Measurements from ENCODE around the gene MED6.

The MED6 gene

GRCh38 chr14:70585231-70585630 is 15.2 kb downstream of the MED6 start:
- Histone ChIP-seq H4K91ac (ENCODE audit: low read depth, low read length) (no peak overlapping the region), H4K12ac (ENCODE audit: low read depth, low read length) (no peak overlapping the region), H3K79me1 (ENCODE audit: low read length) (no peaks in the 10 kb centered on the region), H3K14ac (ENCODE audit: low read length) (no peak overlapping the region), H3K4me2 (ENCODE audit: low read length) (no peak overlapping the region), H2BK5ac (ENCODE audit: low read depth, low read length, poor library complexity) (no peak overlapping the region), H3K27me3 (ENCODE audit: insufficient read depth, low read length) (no peaks in the 10 kb centered on the region), H3K4ac (ENCODE audit: low read depth, low read length) (no peak overlapping the region), H3K4me1 (ENCODE audit: control insufficient read depth in 1 of 2, insufficient read depth in 2 of 2, low read length in 2 of 2) (no peaks in the 10 kb centered on the region), H2AFZ (ENCODE audit: insufficient read depth, low read length, poor library complexity) (no peak overlapping the region), H3K36me3 (ENCODE audit: control insufficient read depth in 1 of 2, insufficient read depth in 2 of 2, low read length in 2 of 2) (peaks cover 6 to 20% of the 10 kb centered on the region in 2 experiments), H3K9ac (ENCODE audit: low read length) (no peak overlapping the region), H2BK120ac (ENCODE audit: insufficient read depth, low read length, poor library complexity) (no peak overlapping the region), H3K9me3 (ENCODE audit: insufficient read depth, low read depth, low read length) (no peaks in the 10 kb centered on the region), H3K79me2 (ENCODE audit: control insufficient read depth, insufficient read depth, low read length, poor library complexity) (no peaks in the 10 kb centered on the region), H3K4me3 (ENCODE audit: low read depth, low read length) (no peak overlapping the region), H3K27ac (ENCODE audit: low read depth, low read length) (no peak overlapping the region), H3K23ac (ENCODE audit: low read length) (no peak overlapping the region), H2AK5ac (ENCODE audit: low read length) (no peak overlapping the region), H2BK12ac (ENCODE audit: low read length) (no peak overlapping the region), H4K8ac (ENCODE audit: low read depth, low read length) (no peak overlapping the region), H3K18ac (ENCODE audit: low read length) (no peak overlapping the region)
- DNase-seq, result no peak
- WGBS (ENCODE audit: extremely low coverage, insufficient coverage, insufficient read length), result no CpG with 5 or more reads among the region's 3 CpGs

GRCh38 chr14:70576891-70577290 is 23.6 kb downstream of the MED6 start:
- Histone ChIP-seq H3K27me3 (ENCODE audit: insufficient read depth, low read length) (no peaks in the 10 kb centered on the region), H3K36me3 (ENCODE audit: control insufficient read depth in 1 of 2, insufficient read depth in 2 of 2, low read length in 2 of 2) (peaks cover 0 to 2% of the 10 kb centered on the region in 2 experiments), H3K4me2 (ENCODE audit: low read length) (no peak overlapping the region), H4K91ac (ENCODE audit: low read depth, low read length) (no peak overlapping the region), H3K9ac (ENCODE audit: low read length) (no peak overlapping the region), H3K27ac (ENCODE audit: low read depth, low read length) (no peak overlapping the region), H3K18ac (ENCODE audit: low read length) (no peak overlapping the region), H3K4me1 (ENCODE audit: control insufficient read depth in 1 of 2, insufficient read depth in 2 of 2, low read length in 2 of 2) (no peaks in the 10 kb centered on the region), H2BK120ac (ENCODE audit: insufficient read depth, low read length, poor library complexity) (no peak overlapping the region), H4K8ac (ENCODE audit: low read depth, low read length) (no peak overlapping the region), H3K9me3 (ENCODE audit: insufficient read depth, low read depth, low read length) (no peaks in the 10 kb centered on the region), H3K79me2 (ENCODE audit: control insufficient read depth, insufficient read depth, low read length, poor library complexity) (no peaks in the 10 kb centered on the region), H4K12ac (ENCODE audit: low read depth, low read length) (no peak overlapping the region), H2AK5ac (ENCODE audit: low read length) (no peak overlapping the region), H2BK12ac (ENCODE audit: low read length) (no peak overlapping the region), H3K14ac (ENCODE audit: low read length) (no peak overlapping the region), H3K23ac (ENCODE audit: low read length) (peak overlapping the region; percentile 81), H2AFZ (ENCODE audit: insufficient read depth, low read length, poor library complexity) (no peak overlapping the region), H3K4ac (ENCODE audit: low read depth, low read length) (no peak overlapping the region), H2BK5ac (ENCODE audit: low read depth, low read length, poor library complexity) (no peak overlapping the region), H3K4me3 (ENCODE audit: low read depth, low read length) (no peak overlapping the region), H3K79me1 (ENCODE audit: low read length) (no peaks in the 10 kb centered on the region)
- no peak for DNase-seq
- no CpG with 5 or more reads among the region's 2 CpGs for WGBS (ENCODE audit: extremely low coverage, insufficient coverage, insufficient read length)

- H3K9me3 ChIP-seq (ENCODE audit: insufficient read depth, low read depth, low read length), result no peaks in the 10 kb centered on the region
- no peak overlapping the region for H4K91ac ChIP-seq (ENCODE audit: low read depth, low read length)
- no peak overlapping the region for H2AK5ac ChIP-seq (ENCODE audit: low read length)
- H3K9ac ChIP-seq (ENCODE audit: low read length), result no peak overlapping the region
- no peaks in the 10 kb centered on the region for H3K79me1 ChIP-seq (ENCODE audit: low read length)
- no peak overlapping the region for H3K14ac ChIP-seq (ENCODE audit: low read length)
- H3K4me2 ChIP-seq (ENCODE audit: low read length), result no peak overlapping the region
- H2BK5ac ChIP-seq (ENCODE audit: low read depth, low read length, poor library complexity), result no peak overlapping the region
- no peaks in the 10 kb centered on the region for H3K36me3 ChIP-seq (ENCODE audit: control insufficient read depth in 1 of 2, insufficient read depth in 2 of 2, low read length in 2 of 2)
- no peak overlapping the region for H3K4ac ChIP-seq (ENCODE audit: low read depth, low read length)
- no peak overlapping the region for H4K8ac ChIP-seq (ENCODE audit: low read depth, low read length)
- DNase-seq, result no peak
- WGBS (ENCODE audit: extremely low coverage, insufficient coverage, insufficient read length), result no CpG with 5 or more reads among the region's 1 CpG
- H3K18ac ChIP-seq (ENCODE audit: low read length), result no peak overlapping the region
- no peak overlapping the region for H3K4me3 ChIP-seq (ENCODE audit: low read depth, low read length)
- no peaks in the 10 kb centered on the region for H3K79me2 ChIP-seq (ENCODE audit: control insufficient read depth, insufficient read depth, low read length, poor library complexity)
- H3K4me1 ChIP-seq (ENCODE audit: control insufficient read depth in 1 of 2, insufficient read depth in 2 of 2, low read length in 2 of 2), result no peaks in the 10 kb centered on the region
- no peak overlapping the region for H4K12ac ChIP-seq (ENCODE audit: low read depth, low read length)
- H3K27me3 ChIP-seq (ENCODE audit: insufficient read depth, low read length), result no peaks in the 10 kb centered on the region
- no peak overlapping the region for H3K23ac ChIP-seq (ENCODE audit: low read length)
- H2BK12ac ChIP-seq (ENCODE audit: low read length), result no peak overlapping the region
- H3K27ac ChIP-seq (ENCODE audit: low read depth, low read length), result no peak overlapping the region
- H2AFZ ChIP-seq (ENCODE audit: insufficient read depth, low read length, poor library complexity), result no peak overlapping the region
- H2BK120ac ChIP-seq (ENCODE audit: insufficient read depth, low read length, poor library complexity), result no peak overlapping the region
These were observed 27.4 kb downstream of the MED6 start for GRCh38 chr14:70573050-70573449.

- Histone ChIP-seq H3K23ac (ENCODE audit: low read length) (no peak overlapping the region), H2AK5ac (ENCODE audit: low read length) (no peak overlapping the region)
- WGBS (ENCODE audit: extremely low coverage, insufficient coverage, insufficient read length), result no CpG with 5 or more reads among the region's 2 CpGs
These were observed 29.3 kb downstream of the MED6 start for GRCh38 chr14:70571139-70571538.

More at GRCh38 chr14:70571139-70571538, 29.3 kb downstream of the MED6 start:
- no peak for DNase-seq
- H4K91ac ChIP-seq (ENCODE audit: low read depth, low read length), result no peak overlapping the region
- no peak overlapping the region for H4K12ac ChIP-seq (ENCODE audit: low read depth, low read length)
- H3K79me1 ChIP-seq (ENCODE audit: low read length), result no peaks in the 10 kb centered on the region
- no peak overlapping the region for H2BK5ac ChIP-seq (ENCODE audit: low read depth, low read length, poor library complexity)
- no peaks in the 10 kb centered on the region for H3K79me2 ChIP-seq (ENCODE audit: control insufficient read depth, insufficient read depth, low read length, poor library complexity)
- H3K27ac ChIP-seq (ENCODE audit: low read depth, low read length), result no peak overlapping the region
- no peak overlapping the region for H4K8ac ChIP-seq (ENCODE audit: low read depth, low read length)
- H3K4me1 ChIP-seq (ENCODE audit: control insufficient read depth in 1 of 2, insufficient read depth in 2 of 2, low read length in 2 of 2), result no peaks in the 10 kb centered on the region
- H3K4me3 ChIP-seq (ENCODE audit: low read depth, low read length), result no peak overlapping the region
- H3K4ac ChIP-seq (ENCODE audit: low read depth, low read length), result no peak overlapping the region
- H2BK120ac ChIP-seq (ENCODE audit: insufficient read depth, low read length, poor library complexity), result no peak overlapping the region
- no peaks in the 10 kb centered on the region for H3K9me3 ChIP-seq (ENCODE audit: insufficient read depth, low read depth, low read length)
- H3K27me3 ChIP-seq (ENCODE audit: insufficient read depth, low read length), result no peaks in the 10 kb centered on the region
- no peak overlapping the region for H2AFZ ChIP-seq (ENCODE audit: insufficient read depth, low read length, poor library complexity)
- no peak overlapping the region for H2BK12ac ChIP-seq (ENCODE audit: low read length)
- H3K18ac ChIP-seq (ENCODE audit: low read length), result no peak overlapping the region
- peaks cover 0 to 3% of the 10 kb centered on the region in 2 experiments for H3K36me3 ChIP-seq (ENCODE audit: control insufficient read depth in 1 of 2, insufficient read depth in 2 of 2, low read length in 2 of 2)
- no peak overlapping the region for H3K14ac ChIP-seq (ENCODE audit: low read length)
- H3K9ac ChIP-seq (ENCODE audit: low read length), result no peak overlapping the region
- no peak overlapping the region for H3K4me2 ChIP-seq (ENCODE audit: low read length)

Measured in trophoblast cell (in vitro differentiated cells and primary cell).